ENCODE measurements around the gene LIPN. TPM values are rescaled to one million over a fixed set of nuclear protein-coding genes. Genes with fewer than 3 reads are reported as not detected.

Gene LIPN
- total and polyA plus RNA-seq, 12 donors = 0.06 to 0.53 (median 0.46) TPM; not detected in 9

DNA sequence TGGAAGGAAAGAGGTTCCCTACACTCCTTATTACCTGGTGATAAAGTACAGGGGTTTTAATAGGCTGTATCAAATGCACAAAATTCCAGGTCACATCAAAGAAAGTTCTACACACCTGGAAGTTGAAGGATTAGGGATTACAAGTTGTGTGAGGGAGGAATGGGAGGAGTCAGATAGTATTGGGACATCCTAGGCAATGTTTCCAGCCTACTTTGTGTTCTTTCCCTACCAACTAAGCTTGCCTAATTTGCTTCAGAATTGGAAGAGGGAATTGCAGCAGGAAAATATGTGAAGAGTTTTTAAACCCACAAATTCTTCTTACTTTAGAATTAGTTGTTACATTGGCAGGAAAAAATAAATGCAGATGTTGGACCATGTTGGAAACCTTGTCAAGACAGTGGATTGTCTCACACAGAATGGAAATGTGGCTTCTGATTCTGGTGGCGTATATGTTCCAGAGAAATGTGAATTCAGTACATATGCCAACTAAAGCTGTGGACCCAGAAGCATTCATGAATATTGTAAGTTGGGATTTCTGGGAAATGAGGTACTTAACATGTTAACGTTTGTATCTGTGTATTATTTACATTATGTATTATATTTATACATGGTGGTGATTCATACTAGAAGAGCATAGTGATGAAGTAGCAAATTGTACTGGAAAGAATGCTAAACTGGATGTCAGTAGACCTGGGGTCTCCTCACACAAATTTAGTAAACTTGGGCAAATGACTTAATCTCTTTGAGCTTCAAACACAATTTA, 42.9 kb downstream of the LIPN start, which contains the start of gene LIPM:
Gene LIPM, plus strand, starts transcription at position 208 of the 763 bp plus-strand sequence. Its CDS starts 167 bp downstream, at position 375.
- Histone ChIP-seq H3K27me3 (peaks cover 0 to 4% (median 0%) of the 10 kb centered on the region in 7 donors), H3K9me3 (no peaks in the 10 kb centered on the region), H3K36me3 (no peaks in the 10 kb centered on the region), H3K27ac (no peak within 1 kb of the TSS), H3K4me1 (no peaks in the 10 kb centered on the region), H3K4me3 (no peak within 1 kb of the TSS)
- intact Hi-C loops (cut with DNase I) = loop anchor here in 1 of 10 donors (10.0 kb wide), 1 partner anchor 98 kb away; the partner anchor contains the start of gene LIPK
- TF ChIP-seq CTCF (IDR thresholded peaks at IDR 0.05) = no peak
- no peak for DNase-seq
- 82 to 89% methylated on average over 2 of the region's 2 CpGs for WGBS, 2 donors
- no peak for ATAC-seq

DNA sequence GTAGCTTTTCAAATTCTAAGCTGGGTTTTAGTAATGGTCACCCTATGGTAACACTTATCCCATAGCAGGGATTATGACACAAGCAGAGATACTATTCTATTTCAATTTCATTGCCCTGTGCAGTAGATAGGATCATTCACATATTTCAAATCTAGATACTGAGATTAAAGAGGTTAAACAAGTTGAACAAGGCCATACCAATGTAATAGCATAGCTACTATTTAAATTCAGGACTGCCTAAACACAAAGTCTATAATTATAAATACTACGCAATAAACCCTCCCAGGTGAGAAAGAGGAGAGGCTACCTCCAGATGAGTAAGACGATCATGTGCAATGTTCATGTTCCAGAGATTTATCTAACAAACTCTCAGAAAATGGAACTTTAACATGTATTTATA, 43.8 kb downstream of the LIPN start:
- Histone ChIP-seq H3K9me3 (no peaks in the 10 kb centered on the region), H3K36me3 (no peaks in the 10 kb centered on the region), H3K4me3 (no peak overlapping the region), H3K4me1 (no peaks in the 10 kb centered on the region), H3K27ac (no peak overlapping the region), H3K27me3 (peaks cover 0 to 7% (median 0%) of the 10 kb centered on the region in 7 donors)
- DNase-seq (no peak), ATAC-seq (no peak)
- intact Hi-C loops (cut with DNase I) = loop anchor here in 1 of 10 donors (10.0 kb wide), 1 partner anchor 99 kb away; the partner anchor contains the start of gene LIPK
- 94 to 97% methylated on average over 2 of the region's 2 CpGs for WGBS, 2 donors
- no peak for TF ChIP-seq CTCF (IDR thresholded peaks at IDR 0.05)

DNA sequence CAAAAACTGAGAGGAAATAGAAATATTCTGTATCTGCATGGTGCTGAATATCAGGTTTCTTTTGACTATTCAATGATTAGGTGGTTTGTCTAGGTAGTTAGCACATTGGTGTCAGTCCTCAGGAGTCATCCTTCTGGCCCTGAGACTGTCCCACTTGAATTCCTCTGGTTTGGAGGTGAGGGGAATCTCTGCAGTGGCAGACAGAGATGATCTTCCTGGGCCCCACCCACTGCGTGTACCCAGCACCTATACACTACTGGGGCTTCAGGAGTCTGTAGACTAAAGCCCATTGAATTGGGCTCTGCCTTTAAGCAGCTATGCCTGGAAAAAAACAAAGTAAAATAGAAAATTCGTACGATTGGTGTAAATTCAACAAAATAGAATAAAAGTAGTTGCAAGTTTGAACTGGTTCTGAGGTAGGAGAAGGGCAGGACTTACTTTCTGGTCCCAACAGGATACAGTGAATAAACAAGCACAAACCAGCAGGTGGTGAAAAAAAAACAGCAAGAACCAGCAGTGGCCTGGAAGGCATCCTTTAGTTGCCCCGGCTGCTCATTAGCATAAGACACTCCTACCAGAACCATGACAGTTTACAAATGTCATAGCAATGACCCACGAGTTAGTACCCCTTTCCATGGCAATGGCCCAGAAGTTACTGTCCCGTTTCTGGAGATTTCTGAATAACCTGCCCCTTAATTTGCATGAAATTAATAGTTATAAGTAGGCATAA, 44.4 kb downstream of the LIPN start:
- DNase-seq (no peak), ATAC-seq (no peak)
- Histone ChIP-seq H3K4me3 (no peak overlapping the region), H3K27me3 (peaks cover 0 to 7% (median 0%) of the 10 kb centered on the region in 7 donors), H3K27ac (no peak overlapping the region), H3K9me3 (no peaks in the 10 kb centered on the region), H3K4me1 (no peaks in the 10 kb centered on the region), H3K36me3 (no peaks in the 10 kb centered on the region)
- 58 to 59% methylated on average over 6 of the region's 6 CpGs for WGBS, 2 donors
- TF ChIP-seq CTCF (IDR thresholded peaks at IDR 0.05) = no peak
- intact Hi-C loops (cut with DNase I) = loop anchor here in 1 of 10 donors (10.0 kb wide), 1 partner anchor 99 kb away; the partner anchor contains the start of gene LIPK

- no peaks in the 10 kb centered on the region for H3K4me1 ChIP-seq
- 54 to 59% methylated on average over 2 of the region's 2 CpGs for WGBS, 2 donors
- intact Hi-C loops (cut with DNase I) = loop anchor here in 2 of 10 donors (5.0 to 10.0 kb wide), 2 partner anchors 101 to 113 kb away; partner anchors contain the start of gene LIPK (in 1 of the 2)
These were observed 45.5 kb downstream of the LIPN start for GRCh38 chr10:88805361-88805760.

More at GRCh38 chr10:88805361-88805760, 45.5 kb downstream of the LIPN start:
- no peaks in the 10 kb centered on the region for H3K9me3 ChIP-seq
- H3K4me3 ChIP-seq = no peak overlapping the region
- H3K27me3 ChIP-seq = peaks cover 0 to 11% (median 0%) of the 10 kb centered on the region in 7 donors
- ATAC-seq (no peak), DNase-seq (no peak)
- no peaks in the 10 kb centered on the region for H3K36me3 ChIP-seq
- H3K27ac ChIP-seq = no peak overlapping the region
- no peak for TF ChIP-seq CTCF (IDR thresholded peaks at IDR 0.05)
